ENCODE results near the gene NT5DC4. TPM values are rescaled to one million over a fixed set of nuclear protein-coding genes. Genes with fewer than 3 reads are reported as not detected.

Gene NT5DC4
- total and polyA plus RNA-seq, 2 of the 4 experiments (the other 2 are of a cell fraction) = not detected

GRCh38 chr2:112758711-112759110 lies 37.9 kb downstream of the NT5DC4 start:
- H3K14ac ChIP-seq (replicated peaks; ENCODE audit: low read depth, low read length) = no peak overlapping the region
- no peak overlapping the region for H3K4me3 ChIP-seq (ENCODE audit: insufficient read depth, low read depth, low read length)
- POLR2A ChIA-PET (ENCODE audit: unreplicated experiment) = no interaction called here
- H2AK5ac ChIP-seq (ENCODE audit: low read depth, low read length) = no peak overlapping the region
- H2AFZ ChIP-seq (replicated peaks; ENCODE audit: low read length, poor library complexity) = no peak overlapping the region
- H2BK20ac ChIP-seq (ENCODE audit: low read depth, low read length) = no peak overlapping the region
- no peak for TF ChIP-seq MAFK (IDR thresholded peaks at IDR 0.05; ENCODE audit: low read depth, low read length)
- no peak for TF ChIP-seq CHD1 (IDR thresholded peaks at IDR 0.05; ENCODE audit: low read depth, low read length)
- no peak for ATAC-seq (ENCODE audit: low read depth)
- DNase-seq = no peak
- no peak overlapping the region for H2BK120ac ChIP-seq (ENCODE audit: low read depth, low read length)
- no peaks in the 10 kb centered on the region for H3K27me3 ChIP-seq (ENCODE audit: control insufficient read depth, insufficient read depth, low read length)
- H4K5ac ChIP-seq (ENCODE audit: low read depth, low read length) = peak overlapping the region; percentile 50; the same call in 1 of the 2 replicates
- H3K56ac ChIP-seq (ENCODE audit: extremely low read depth, insufficient read depth, low read length) = no peak overlapping the region
- CTCF ChIA-PET = interaction anchor here (1.9 kb wide), 1 partner anchor 9 kb away, joined by 7 read pairs; no protein-coding TSS in a partner anchor
- H2BK5ac ChIP-seq (ENCODE audit: low read depth, low read length, poor library complexity, severe bottlenecking) = peak overlapping the region; percentile 24
- H3K9ac ChIP-seq (ENCODE audit: low read depth, low read length) = no peak overlapping the region
- H3K4me1 ChIP-seq (ENCODE audit: control insufficient read depth, insufficient read depth, low read length) = peaks cover 3% of the 10 kb centered on the region
- no peaks in the 10 kb centered on the region for H4K20me1 ChIP-seq (ENCODE audit: insufficient read depth, low read length)
- no peak overlapping the region for H4K91ac ChIP-seq (ENCODE audit: insufficient read depth, low read depth, low read length)
- peaks cover 1% of the 10 kb centered on the region; the same call in 1 of the 2 replicates for H3K36me3 ChIP-seq (ENCODE audit: control insufficient read depth, insufficient read depth, low read length)
- no peak overlapping the region for H2BK15ac ChIP-seq (ENCODE audit: low read depth, low read length)
- peak overlapping the region; percentile 36; the same call in 1 of the 2 replicates for H3K4me2 ChIP-seq (ENCODE audit: low read depth, low read length)
- dilution Hi-C loops (cut with HindIII; ENCODE audit: low sequenced_read_pairs, unreplicated experiment) (no loop called here), intact Hi-C loops (cut with micrococcal nuclease) (no loop called here), in situ Hi-C loops (cut with MboI; ENCODE audit: low sequenced_read_pairs) (loop anchor here (10.0 kb wide), 1 partner anchor 116 kb away; no protein-coding TSS in a partner anchor)
- H3K9me3 ChIP-seq (ENCODE audit: control insufficient read depth, insufficient read depth, low read length) = no peaks in the 10 kb centered on the region
- no CpG with 5 or more reads among the region's 2 CpGs for WGBS, 2 experiments (ENCODE audit: extremely low coverage in 2 of 2, insufficient read length in 1 of 2)
- 0 out of 4 replicates have a peak overlapping the region, but pooled peaks of 1 of the 2 experiments have one; percentile 5 for H4K8ac ChIP-seq (ENCODE audit: low read depth in 2 of 2, low read length in 2 of 2)
- H2AK9ac ChIP-seq (replicated peaks; ENCODE audit: low read depth, low read length, poor library complexity) = no peak overlapping the region
- BruUV-seq (replicated peaks) = no TSS peak
- H3K4ac ChIP-seq (ENCODE audit: low read depth, low read length) = no peak overlapping the region
- H3K27ac ChIP-seq (ENCODE audit: insufficient read depth, low read length) = no peak overlapping the region
- no peak overlapping the region for H3K23ac ChIP-seq (ENCODE audit: low read depth, low read length)
- H3K9me1 ChIP-seq (ENCODE audit: insufficient read depth, low read length) = no peaks in the 10 kb centered on the region
- H3K18ac ChIP-seq (ENCODE audit: low read depth, low read length) = no peak overlapping the region
- peaks cover 52 to 73% of the 10 kb centered on the region in 2 experiments for H3K79me1 ChIP-seq (ENCODE audit: low read depth in 1 of 2, low read length in 2 of 2)

All from IMR-90 (cell line).